BLaER1 treated with 17β-estradiol and CSF1 and Interleukin-3, amounts not matched to agents 10 nM and 100 nM (cell line): ENCODE results near the gene ARHGAP26.
A peak's percentile ranks its signal among the peaks of the same experiment; 100 is the strongest.

Experiments
- H3K27ac ChIP-seq, 11 experiments: shearing (Covaris generic); formaldehyde crosslinking; 2 replicates each; pipeline ENCODE4 v1.8.1; 2022
- H3K27me3 ChIP-seq, 11 experiments: shearing (Covaris generic); formaldehyde crosslinking; 2 replicates each; pipeline ENCODE4 v1.8.1; 2022
- H3K36me3 ChIP-seq, 11 experiments: shearing (Covaris generic); formaldehyde crosslinking; 2 replicates each; pipeline ENCODE4 v1.8.1; 2022
- H3K4me1 ChIP-seq, 10 experiments: shearing (Covaris generic); formaldehyde crosslinking; 2 replicates each; pipeline ENCODE4 v1.8.1; 2022
- H3K4me2 ChIP-seq, 11 experiments: shearing (Covaris generic); formaldehyde crosslinking; 2 replicates each; pipeline ENCODE4 v1.8.1; 2022
- H3K4me3 ChIP-seq, 10 experiments: shearing (Covaris generic); formaldehyde crosslinking; 2 replicates each; pipeline ENCODE4 v1.8.1; 2022
- H3K9ac ChIP-seq, 11 experiments: shearing (Covaris generic); formaldehyde crosslinking; 2 replicates each; pipeline ENCODE4 v1.8.1; 2022
- H3K9me3 ChIP-seq, 11 experiments: shearing (Covaris generic); formaldehyde crosslinking; replicated peaks in 1 of 11; 2 replicates each; pipeline ENCODE4 v1.8.1; 2022
- H4K20me1 ChIP-seq, 11 experiments: shearing (Covaris generic); formaldehyde crosslinking; 2 replicates each; pipeline ENCODE4 v1.8.1; 2022
- Cebpa-rat ChIP-seq, 11 experiments: shearing (Covaris generic); IDR thresholded peaks; 2 replicates each; pipeline ENCODE4 v1.8.1; 2022

Gene ARHGAP26

GRCh38 chr5:142842994-142843905, 73.1 kb downstream of the ARHGAP26 start:
- Histone ChIP-seq H3K4me1 (peaks cover 37 to 100% (median 61%) of the 10 kb centered on the region in 10 experiments), H3K27ac (peak overlapping the region in 3 of 11 experiments; percentile 85 to 92 (median 90); a peak in 5 of 22 replicates), H3K27me3 (no peaks in the 10 kb centered on the region), H3K9ac (no peak overlapping the region; a peak in 1 of 22 replicates), H4K20me1 (peaks cover 0 to 98% (median 13%) of the 10 kb centered on the region in 11 experiments; a peak in 12 of 22 replicates), H3K9me3 (no peaks in the 10 kb centered on the region), H3K4me3 (no peak overlapping the region), H3K4me2 (peak overlapping the region in 6 of 11 experiments; percentile 83 to 98 (median 97); a peak in 10 of 22 replicates), H3K36me3 (peaks cover 0 to 9% (median 0%) of the 10 kb centered on the region in 11 experiments; a peak in 1 of 22 replicates)
- TF ChIP-seq Cebpa-rat (IDR thresholded peaks at IDR 0.05): no peak

DNA sequence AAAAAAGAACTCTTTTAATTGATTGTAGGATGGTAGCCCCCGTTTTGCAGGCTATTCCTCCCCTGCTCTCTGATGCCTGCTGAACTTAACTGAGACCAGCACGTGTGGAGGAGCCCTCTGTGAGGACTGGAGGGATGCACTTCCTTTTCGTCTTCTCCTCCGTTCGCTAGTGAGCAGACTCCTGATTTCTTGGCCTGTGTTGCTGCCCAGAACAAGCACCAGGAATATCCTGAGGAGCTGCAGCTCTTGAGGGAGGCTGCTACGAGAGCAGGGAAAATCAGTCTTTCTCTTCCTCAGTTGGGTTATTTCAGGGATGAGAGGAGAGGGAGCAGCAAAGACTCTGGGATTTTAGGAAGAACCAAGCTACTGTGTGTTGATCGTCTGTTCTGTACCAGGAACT, 74.7 kb downstream of the ARHGAP26 start:
- Histone ChIP-seq H4K20me1 (peaks cover 0 to 99% (median 13%) of the 10 kb centered on the region in 11 experiments; a peak in 13 of 22 replicates), H3K27ac (peak overlapping the region; percentile 65 to 92 (median 85)), H3K36me3 (peaks cover 0 to 9% (median 0%) of the 10 kb centered on the region in 11 experiments; a peak in 1 of 22 replicates), H3K4me2 (peak overlapping the region; percentile 81 to 98 (median 92)), H3K4me1 (peaks cover 37 to 100% (median 72%) of the 10 kb centered on the region in 10 experiments), H3K4me3 (peak overlapping the region in 4 of 10 experiments; percentile 21 to 50 (median 38); a peak in 5 of 20 replicates), H3K27me3 (no peaks in the 10 kb centered on the region), H3K9ac (peak overlapping the region; percentile 59 to 81 (median 74); a peak in 21 of 22 replicates), H3K9me3 (no peaks in the 10 kb centered on the region)
- no peak for TF ChIP-seq Cebpa-rat (IDR thresholded peaks at IDR 0.05)

- Histone ChIP-seq H3K27me3 (no peaks in the 10 kb centered on the region), H3K27ac (peak overlapping the region; percentile 65 to 92 (median 85)), H4K20me1 (peaks cover 0 to 99% (median 15%) of the 10 kb centered on the region in 11 experiments; a peak in 13 of 22 replicates), H3K4me2 (peak overlapping the region; percentile 81 to 98 (median 92)), H3K4me3 (peak overlapping the region in 7 of 10 experiments; percentile 12 to 50 (median 27); a peak in 11 of 20 replicates), H3K9me3 (no peaks in the 10 kb centered on the region), H3K4me1 (peaks cover 37 to 100% (median 71%) of the 10 kb centered on the region in 10 experiments), H3K36me3 (peaks cover 0 to 9% (median 0%) of the 10 kb centered on the region in 11 experiments; a peak in 1 of 22 replicates), H3K9ac (peak overlapping the region; percentile 59 to 81 (median 74))
- TF ChIP-seq Cebpa-rat (IDR thresholded peaks at IDR 0.05): no peak
Observed at GRCh38 chr5:142845402-142845921, 75.3 kb downstream of the ARHGAP26 start.

DNA sequence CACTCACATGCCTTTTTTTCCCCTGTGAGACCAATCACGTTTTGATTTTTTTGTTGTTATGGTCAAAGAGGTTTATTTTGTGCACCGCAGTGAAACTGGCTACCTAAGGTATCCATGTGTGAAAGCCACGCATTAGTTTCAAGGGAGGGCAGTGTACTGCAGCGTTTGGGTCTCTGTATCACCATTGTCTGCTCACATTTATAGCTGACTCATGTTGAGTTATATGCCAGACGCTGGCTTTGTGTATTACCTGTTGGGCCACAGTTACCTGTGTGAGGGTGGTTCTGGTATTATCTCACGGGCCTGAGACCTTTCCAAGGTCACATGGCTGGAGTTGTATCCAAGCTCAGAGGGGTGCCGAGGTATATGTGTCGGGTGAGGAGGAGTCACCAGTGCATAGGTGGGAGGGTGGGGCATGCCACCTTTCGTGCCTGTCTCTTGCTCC, 75.8 kb downstream of the ARHGAP26 start:
- H3K9ac ChIP-seq: peak overlapping the region; percentile 59 to 81 (median 74); a peak in 21 of 22 replicates
- peaks cover 0 to 9% (median 0%) of the 10 kb centered on the region in 11 experiments; a peak in 1 of 22 replicates for H3K36me3 ChIP-seq
- H4K20me1 ChIP-seq: peaks cover 0 to 99% (median 15%) of the 10 kb centered on the region in 11 experiments; a peak in 13 of 22 replicates
- peak overlapping the region; percentile 65 to 92 (median 85) for H3K27ac ChIP-seq
- TF ChIP-seq Cebpa-rat (IDR thresholded peaks at IDR 0.05): no peak
- peak overlapping the region in 8 of 10 experiments; percentile 12 to 50 (median 24); a peak in 12 of 20 replicates for H3K4me3 ChIP-seq
- H3K4me2 ChIP-seq: peak overlapping the region; percentile 81 to 98 (median 92)
- peaks cover 37 to 100% (median 70%) of the 10 kb centered on the region in 10 experiments for H3K4me1 ChIP-seq
- no peaks in the 10 kb centered on the region for H3K27me3 ChIP-seq
- H3K9me3 ChIP-seq: no peaks in the 10 kb centered on the region

DNA sequence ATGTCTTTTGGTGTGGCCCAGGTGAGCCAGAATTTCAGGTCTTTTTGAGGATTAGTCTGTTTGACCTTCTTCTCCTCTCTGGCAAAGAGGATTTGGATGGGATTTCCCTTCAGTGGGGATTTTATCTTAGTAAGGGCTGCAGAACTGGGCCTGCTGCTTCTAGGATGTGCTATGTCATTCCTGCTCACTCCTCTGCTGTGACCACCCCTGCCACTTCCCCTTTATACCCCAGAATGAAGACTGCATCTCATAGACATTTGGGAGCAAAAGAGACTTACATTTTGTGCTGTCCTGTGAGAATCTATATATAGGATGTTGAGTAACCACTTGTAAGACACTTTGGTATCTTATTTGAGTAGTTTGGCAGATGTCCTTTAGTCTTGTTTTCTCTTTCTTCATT, 76.2 kb downstream of the ARHGAP26 start:
- H3K4me3 ChIP-seq: peak overlapping the region in 8 of 10 experiments; percentile 12 to 50 (median 24); a peak in 8 of 20 replicates
- H4K20me1 ChIP-seq: peaks cover 0 to 99% (median 14%) of the 10 kb centered on the region in 11 experiments; a peak in 13 of 22 replicates
- no peaks in the 10 kb centered on the region for H3K27me3 ChIP-seq
- H3K27ac ChIP-seq: peak overlapping the region; percentile 65 to 92 (median 85)
- H3K36me3 ChIP-seq: peaks cover 0 to 9% (median 0%) of the 10 kb centered on the region in 11 experiments; a peak in 3 of 22 replicates
- no peaks in the 10 kb centered on the region for H3K9me3 ChIP-seq
- TF ChIP-seq Cebpa-rat (IDR thresholded peaks at IDR 0.05): no peak
- peak overlapping the region; percentile 81 to 98 (median 92) for H3K4me2 ChIP-seq
- H3K9ac ChIP-seq: peak overlapping the region; percentile 59 to 81 (median 74); a peak in 21 of 22 replicates
- H3K4me1 ChIP-seq: peaks cover 37 to 100% (median 69%) of the 10 kb centered on the region in 10 experiments

GRCh38 chr5:142847898-142848790, 78.0 kb downstream of the ARHGAP26 start:
- peaks cover 0 to 99% (median 29%) of the 10 kb centered on the region in 11 experiments; a peak in 16 of 22 replicates for H4K20me1 ChIP-seq
- H3K4me1 ChIP-seq: peaks cover 37 to 100% (median 66%) of the 10 kb centered on the region in 10 experiments
- peaks cover 0 to 8% (median 0%) of the 10 kb centered on the region in 11 experiments; a peak in 2 of 22 replicates for H3K36me3 ChIP-seq
- no peak overlapping the region for H3K9ac ChIP-seq
- H3K4me2 ChIP-seq: peak overlapping the region in 10 of 11 experiments; percentile 81 to 98 (median 92); a peak in 15 of 22 replicates
- H3K4me3 ChIP-seq: no peak overlapping the region
- H3K27me3 ChIP-seq: no peaks in the 10 kb centered on the region
- no peaks in the 10 kb centered on the region for H3K9me3 ChIP-seq
- H3K27ac ChIP-seq: peak overlapping the region in 6 of 11 experiments; percentile 26 to 92 (median 88); a peak in 10 of 22 replicates
- no peak for TF ChIP-seq Cebpa-rat (IDR thresholded peaks at IDR 0.05)

DNA sequence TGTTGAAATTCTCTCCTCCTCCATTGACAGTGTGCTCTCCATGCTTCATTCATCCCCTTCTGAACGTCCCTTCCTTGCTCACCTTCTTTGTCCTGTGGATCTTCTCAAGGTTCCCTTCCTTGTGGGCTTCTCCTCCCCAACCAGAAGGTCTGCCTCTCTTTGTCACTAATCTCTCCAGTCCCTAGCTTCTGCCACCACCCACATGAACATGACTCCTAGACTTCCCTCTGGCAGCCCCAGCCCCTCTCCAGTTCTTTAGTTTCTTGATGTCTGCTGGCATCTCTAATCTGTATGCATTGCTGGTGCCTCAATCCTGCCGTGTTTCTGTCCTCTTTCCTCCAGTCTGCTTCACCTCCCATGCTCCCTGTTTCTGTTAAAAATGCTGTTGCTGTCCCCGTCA, 79.3 kb downstream of the ARHGAP26 start:
- Histone ChIP-seq H3K4me1 (peaks cover 36 to 100% (median 53%) of the 10 kb centered on the region in 10 experiments), H3K36me3 (peaks cover 0 to 8% (median 0%) of the 10 kb centered on the region in 11 experiments; a peak in 3 of 22 replicates), H3K4me2 (peak overlapping the region in 7 of 11 experiments; percentile 3 to 98 (median 93); a peak in 10 of 22 replicates), H3K27me3 (no peaks in the 10 kb centered on the region), H4K20me1 (peaks cover 0 to 99% (median 42%) of the 10 kb centered on the region in 11 experiments; a peak in 16 of 22 replicates), H3K9me3 (no peaks in the 10 kb centered on the region), H3K27ac (peak overlapping the region in 6 of 11 experiments; percentile 4 to 90 (median 14); a peak in 6 of 22 replicates), H3K9ac (peak overlapping the region in 2 of 11 experiments; percentile 12 to 21; a peak in 3 of 22 replicates), H3K4me3 (no peak overlapping the region)
- TF ChIP-seq Cebpa-rat (IDR thresholded peaks at IDR 0.05): no peak
